ENCODE measurements around the gene RBL2.

GRCh38 chr16:53530046-53530445 is 95.8 kb downstream of the RBL2 start:
- TF ChIP-seq EZH2 (IDR thresholded peaks at IDR 0.05; ENCODE audit: low read depth, low read length, severe bottlenecking) (no peak), SP1 (IDR thresholded peaks at IDR 0.05; ENCODE audit: low read depth, low read length) (no peak), EP300 (IDR thresholded peaks at IDR 0.05; ENCODE audit: borderline replicate concordance in 1 of 2, low read depth in 2 of 2, low read length in 2 of 2) (no peak), POLR2A (IDR thresholded peaks at IDR 0.05; ENCODE audit: control extremely low read depth in 1 of 2, low read depth in 2 of 2, low read length in 2 of 2) (no peak), TCF12 (IDR thresholded peaks at IDR 0.05; ENCODE audit: low read depth, low read length) (no peak), CTCF (IDR thresholded peaks at IDR 0.05; ENCODE audit: control extremely low read depth in 1 of 3, insufficient read depth in 1 of 3, low read depth in 1 of 3, low read length in 3 of 3) (no peak), ATF3 (IDR thresholded peaks at IDR 0.05; ENCODE audit: insufficient read depth, low read depth, low read length) (no peak), SIN3A (conservative IDR thresholded peaks at IDR 0.05 in 1 of 2, IDR thresholded peaks at IDR 0.05 in 1 of 2; ENCODE audit: low read depth in 1 of 2, low read length in 2 of 2) (no peak), RFX5 (IDR thresholded peaks at IDR 0.05; ENCODE audit: borderline replicate concordance, low read depth, low read length) (no peak), CREB1 (IDR thresholded peaks at IDR 0.05) (no peak), TAF1 (IDR thresholded peaks at IDR 0.05; ENCODE audit: low read depth, low read length) (no peak), MAX (IDR thresholded peaks at IDR 0.05) (no peak), YY1 (IDR thresholded peaks at IDR 0.05; ENCODE audit: low read depth, low read length) (no peak)
